ENCODE measurements around the gene ARMCX6.

- TF ChIP-seq CTCF (IDR thresholded peaks at IDR 0.05; ENCODE audit: insufficient read depth, low read length, poor library complexity, severe bottlenecking) (no peak), EZH2phosphoT487 (conservative IDR thresholded peaks at IDR 0.05; ENCODE audit: low read length) (no peak)
Observed at GRCh38 chrX:101602077-101602476, 15.7 kb downstream of the ARMCX6 start.

Data from SU-DHL-6 (cell line).